ENCODE results near the gene ZMIZ1.

The ZMIZ1 gene

DNA sequence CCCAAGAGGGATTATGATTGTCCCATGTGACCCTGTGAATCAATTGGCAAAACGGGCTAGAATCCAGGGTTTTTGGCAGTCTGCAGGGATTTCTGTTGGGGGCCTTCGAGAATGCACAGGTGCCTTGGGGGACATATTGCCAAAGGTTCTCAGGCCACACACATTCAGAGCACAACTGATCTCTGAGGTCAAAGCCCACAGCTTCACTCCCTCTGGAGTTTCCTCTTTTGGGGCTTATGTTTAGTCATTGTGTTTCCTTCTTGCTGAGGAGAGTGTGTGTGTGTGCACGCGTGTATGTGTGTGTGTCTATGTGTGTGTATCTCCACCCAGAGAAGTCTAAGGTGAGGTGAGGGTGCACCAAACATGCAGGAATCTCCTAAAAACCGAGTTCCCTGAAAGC, 287.3 kb downstream of the ZMIZ1 start:
- no peak for DNase-seq (ENCODE audit: low read depth)

DNA sequence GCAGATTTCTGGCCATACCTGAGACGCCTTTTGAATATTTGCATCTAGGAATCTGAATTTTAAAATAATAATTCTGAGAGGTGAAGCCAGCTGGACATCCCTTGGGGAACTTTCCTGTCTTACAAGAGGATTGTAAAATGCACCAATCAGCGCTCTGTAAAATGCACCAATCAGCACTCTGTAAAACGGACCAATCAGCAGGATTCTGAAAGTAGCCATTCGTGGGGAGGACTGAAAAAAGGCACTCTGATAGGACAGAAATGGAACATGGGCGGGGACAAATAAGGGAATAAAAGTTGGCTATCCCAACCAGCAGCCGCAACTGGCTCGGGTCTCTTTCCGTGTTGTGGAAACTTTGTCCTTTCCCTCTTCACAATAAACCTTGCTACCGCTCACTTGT, 288.4 kb downstream of the ZMIZ1 start:
- no peak for DNase-seq (ENCODE audit: low read depth)

DNA sequence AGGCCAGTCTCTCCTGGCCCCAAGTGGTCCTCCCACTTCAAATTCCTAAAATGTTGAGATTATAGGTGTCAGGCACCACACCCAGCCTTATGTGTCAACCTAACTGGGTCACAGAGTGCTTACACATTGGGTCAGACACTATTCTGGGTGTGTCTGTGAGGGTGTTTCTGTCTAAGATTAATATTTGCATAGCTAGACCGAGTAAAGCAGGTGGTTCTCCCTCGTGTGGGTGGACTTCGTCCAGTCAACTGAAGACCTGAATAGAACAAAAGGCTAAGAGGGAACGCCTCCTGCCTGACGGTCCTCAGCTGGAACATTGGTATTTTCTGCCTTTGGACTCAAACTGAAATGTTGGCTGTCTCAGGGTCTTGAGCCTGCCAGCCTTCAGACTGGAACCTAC, 290.0 kb downstream of the ZMIZ1 start:
- DNase-seq (ENCODE audit: low read depth), result no peak

DNA sequence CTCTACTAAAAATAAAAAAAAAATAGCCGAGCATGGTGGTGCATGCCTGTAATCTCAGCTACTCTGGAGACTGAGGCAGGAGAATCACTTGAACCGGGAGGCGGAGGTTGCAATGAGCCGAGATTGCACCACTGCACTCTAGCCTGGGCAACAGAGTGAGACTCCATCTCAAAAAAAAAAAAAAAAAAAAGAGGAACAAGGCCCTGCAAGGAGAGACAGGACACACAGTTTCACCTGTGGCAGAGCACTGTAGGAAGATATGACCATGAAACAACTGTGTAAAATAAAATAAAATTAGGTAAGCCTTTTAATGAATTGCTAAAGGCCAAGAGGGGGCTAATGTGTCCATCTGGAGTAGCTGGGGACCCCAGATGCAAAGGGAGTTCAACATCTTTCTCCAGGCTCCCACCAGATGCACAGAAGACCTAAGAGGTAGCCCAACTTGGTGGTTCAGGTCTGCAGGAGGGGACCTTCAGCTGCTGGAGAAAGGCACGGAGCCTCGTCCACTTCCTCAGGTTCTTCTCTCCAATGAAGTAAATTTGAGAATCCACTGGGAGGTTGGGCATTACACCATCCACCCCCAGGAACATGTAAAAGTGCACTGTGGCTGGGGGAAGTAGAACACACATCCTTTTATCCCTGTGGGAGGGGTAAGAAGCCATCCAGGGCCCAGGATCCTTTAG, 291.2 kb downstream of the ZMIZ1 start:
- no peak for DNase-seq (ENCODE audit: low read depth)

DNA sequence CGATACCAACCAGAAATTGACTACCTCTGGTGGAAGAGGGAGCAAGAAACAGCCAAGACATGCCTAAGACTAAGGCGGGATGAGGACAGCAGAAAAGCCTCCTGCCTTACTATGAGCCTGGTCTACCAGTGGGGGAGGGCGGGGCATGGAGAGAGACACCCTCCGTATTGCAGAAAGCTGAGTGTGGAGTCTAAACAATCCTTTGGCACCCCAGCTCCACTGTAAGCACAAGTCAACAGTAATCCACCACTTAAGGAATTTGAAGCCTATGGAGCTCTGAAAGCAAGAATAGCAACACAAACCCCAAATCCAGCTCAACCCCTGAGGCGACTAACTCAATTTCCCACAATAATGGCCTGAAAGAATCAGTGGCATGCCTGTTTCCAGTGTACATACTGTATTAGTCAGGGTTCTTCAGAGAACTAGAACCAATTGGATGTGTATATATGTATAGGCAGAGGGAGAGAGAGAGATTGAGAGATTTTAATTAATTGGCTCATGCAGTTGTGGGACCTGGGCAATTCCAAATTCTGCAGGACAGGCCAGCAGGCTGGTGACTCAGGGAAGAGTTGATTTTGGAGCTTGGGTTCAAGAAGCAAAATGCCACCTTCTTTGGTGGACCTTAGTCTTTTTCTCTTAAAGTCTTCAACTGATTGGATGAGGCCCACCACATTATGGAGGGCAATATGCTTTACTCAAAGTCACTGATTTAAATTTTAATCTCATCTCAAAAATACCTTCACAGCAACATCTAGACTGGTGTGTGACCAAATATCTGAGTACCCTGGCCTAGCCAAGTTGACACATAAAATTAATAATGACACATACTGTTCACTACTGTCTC, 292.0 kb downstream of the ZMIZ1 start:
- no peak for DNase-seq (ENCODE audit: low read depth)

DNA sequence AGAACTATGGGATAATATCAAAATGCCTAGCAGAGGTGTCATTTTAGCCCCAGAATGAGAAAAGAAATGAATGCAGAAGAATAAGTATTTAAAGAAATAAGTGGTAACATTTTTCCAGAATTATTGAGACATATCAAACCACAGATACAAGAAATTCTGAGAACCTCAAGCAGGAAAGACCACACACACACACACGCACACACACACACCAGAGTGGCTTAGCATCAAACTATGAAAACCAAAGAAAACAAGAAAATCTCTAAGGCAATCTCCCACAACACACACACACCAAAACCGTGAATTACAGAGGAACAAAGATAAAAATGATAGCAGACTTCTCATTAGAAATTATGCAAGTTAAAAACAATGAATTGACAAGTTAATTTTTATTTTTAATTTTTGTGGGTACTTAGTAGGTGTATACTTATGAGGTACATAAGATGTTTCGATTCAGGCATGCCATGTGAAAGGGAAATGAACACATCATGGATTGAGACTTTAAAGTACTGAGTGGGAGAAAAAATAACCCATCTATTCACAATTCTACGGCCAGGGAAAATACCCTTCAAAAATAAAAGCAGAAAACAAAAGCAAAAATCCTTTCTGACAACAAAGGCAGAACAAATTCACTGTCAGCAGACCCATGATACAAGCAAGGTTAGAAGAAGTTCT, 293.1 kb downstream of the ZMIZ1 start:
- no peak for DNase-seq (ENCODE audit: low read depth)
